Stimulated activated CD4-positive, alpha-beta T cell treated with anti-CD3 and anti-CD28 coated beads, TNF-alpha, amount 100 ng/mL, for 4 hours (primary cell): ENCODE measurements around the gene INPP5F.
"Not testable (repeated sequence)": the region's sequence is repeated elsewhere in the genome, so short reads cannot be mapped to it uniquely, and the experiment has no call there.

ENCODE experiments used
- DNase-seq, 3 experiments: peaks; one replicate each; pipeline ENCODE4 v3.0.0-alpha.2; 2020; ENCODE audit warnings: low read depth in 3 of 3

The INPP5F gene

DNA sequence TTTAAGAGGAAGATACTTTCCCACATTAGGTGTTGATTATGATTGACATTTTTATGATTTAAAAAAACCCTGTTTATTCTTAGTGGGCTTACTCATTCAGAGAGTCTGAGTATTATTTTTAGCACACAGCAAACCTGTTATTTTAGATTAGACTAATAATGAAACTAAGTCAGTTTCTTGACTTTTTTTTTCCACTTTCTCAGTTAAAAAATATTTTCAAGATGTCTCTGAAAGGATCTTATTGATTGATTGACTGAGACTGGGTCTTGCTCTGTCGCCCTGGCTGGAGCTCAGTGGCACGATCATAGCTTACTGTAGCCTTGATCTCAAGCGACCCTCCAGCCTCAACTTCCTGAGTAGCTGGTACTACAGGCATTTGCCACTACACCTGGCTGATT lies 20.4 kb upstream of the INPP5F start:
- DNase-seq: no peak

DNA sequence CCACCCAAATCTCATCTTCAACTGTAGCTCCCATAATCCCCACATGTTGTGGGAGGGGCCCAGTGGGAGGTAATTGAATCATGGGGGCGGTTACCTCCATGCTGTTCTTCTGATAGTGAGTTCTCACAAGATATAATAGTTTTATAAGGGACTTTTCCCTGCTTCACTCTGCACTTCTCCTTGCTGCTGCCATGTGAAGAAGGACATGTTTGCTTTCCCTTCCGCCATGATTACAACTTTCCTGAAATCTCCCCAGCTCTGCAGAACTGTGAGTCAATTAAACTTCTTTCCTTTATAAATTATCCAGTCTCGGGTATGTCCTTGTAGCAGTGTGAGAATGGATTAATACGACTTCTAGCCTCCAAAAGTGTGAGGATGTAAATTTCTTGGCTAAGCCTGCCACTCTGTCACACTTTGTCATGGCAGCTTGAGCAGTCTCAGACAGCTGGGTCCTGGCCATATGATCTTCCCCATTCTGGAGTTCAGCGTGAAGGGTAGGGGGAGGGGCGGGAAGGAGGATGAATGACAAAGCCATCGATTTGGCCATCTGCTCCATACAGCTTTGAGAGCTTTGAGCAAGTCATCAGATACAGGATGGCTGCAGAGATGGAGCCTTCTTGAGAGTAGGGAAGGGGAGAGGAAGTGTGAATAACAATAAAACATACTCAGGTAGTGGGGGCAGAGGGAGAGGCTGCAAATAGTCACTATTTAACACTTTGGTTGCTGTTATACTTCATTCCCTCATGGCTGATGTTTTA lies 19.1 kb upstream of the INPP5F start:
- DNase-seq: no peak

DNA sequence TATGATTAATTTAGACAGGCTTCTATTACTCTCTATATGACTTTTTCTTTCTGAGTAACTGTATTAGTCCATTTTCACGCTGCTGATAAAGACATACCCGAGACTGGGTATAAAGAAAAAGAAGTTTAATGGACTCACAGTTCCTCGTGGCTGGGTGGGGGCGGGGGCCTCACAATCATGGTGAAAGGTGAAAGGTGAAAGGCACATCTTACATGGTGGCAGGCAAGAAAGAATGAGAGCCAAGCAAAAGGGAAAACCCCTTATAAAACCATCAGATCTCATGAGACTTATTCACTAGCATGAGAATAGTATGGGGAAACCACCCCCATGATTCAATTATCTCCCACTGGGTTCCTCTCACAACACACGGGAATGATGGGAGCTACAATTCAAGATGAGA lies 18.5 kb upstream of the INPP5F start:
- DNase-seq: not testable (repeated sequence)

DNA sequence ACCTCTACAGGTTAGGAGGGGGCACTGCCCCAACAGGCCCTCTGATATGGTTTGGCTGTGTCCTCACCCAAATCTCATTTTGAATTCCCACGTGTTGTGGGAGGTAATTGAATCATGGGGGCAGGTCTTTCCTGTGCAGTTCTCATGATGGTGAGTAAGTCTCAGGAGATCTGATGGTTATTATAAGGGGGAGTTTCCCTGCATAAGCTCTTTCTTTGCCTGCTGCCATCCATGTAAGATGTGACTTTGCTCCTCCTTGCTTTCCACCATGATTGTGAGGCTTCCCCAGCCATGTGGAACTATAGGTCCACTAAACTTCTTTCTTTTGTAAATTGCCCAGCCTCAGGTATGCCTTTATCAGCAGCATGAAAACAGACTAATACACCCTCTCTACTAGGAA lies 14.9 kb upstream of the INPP5F start:
- not testable (repeated sequence) for DNase-seq

DNA sequence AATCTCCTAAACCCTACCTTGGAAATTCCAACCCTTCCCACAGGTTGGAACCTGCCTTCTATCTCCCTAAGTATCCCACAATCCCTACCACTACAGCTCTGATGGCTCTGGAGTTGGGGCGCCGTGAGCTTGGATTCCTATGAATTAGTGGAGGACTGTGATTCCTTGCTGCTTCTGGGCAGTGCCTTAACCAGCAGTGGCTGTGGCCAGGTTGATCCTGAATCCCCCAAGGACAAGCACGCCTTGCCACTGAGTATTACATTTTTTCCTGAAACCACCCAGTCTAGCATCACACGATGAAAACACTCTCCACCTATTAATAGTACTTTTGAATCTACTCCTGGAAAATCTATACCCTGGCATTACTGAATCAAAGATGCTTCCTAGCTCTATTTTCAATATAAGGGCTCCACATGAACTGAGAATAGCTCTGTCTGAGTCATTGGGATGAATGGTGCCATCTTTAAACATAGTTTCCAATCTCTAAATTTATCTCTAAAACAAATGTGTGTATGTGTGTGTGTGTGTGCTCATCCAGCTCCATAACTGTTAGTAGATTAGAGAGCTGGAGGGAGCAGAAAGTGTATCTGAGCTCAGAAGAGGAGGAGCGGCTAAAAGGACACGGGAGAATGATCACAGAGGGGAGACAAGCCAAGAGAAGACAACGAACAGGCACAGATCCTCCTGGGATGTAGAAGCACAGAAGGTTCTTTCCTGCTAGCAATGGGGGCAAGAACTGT lies 11.9 kb upstream of the INPP5F start:
- DNase-seq: no peak

DNA sequence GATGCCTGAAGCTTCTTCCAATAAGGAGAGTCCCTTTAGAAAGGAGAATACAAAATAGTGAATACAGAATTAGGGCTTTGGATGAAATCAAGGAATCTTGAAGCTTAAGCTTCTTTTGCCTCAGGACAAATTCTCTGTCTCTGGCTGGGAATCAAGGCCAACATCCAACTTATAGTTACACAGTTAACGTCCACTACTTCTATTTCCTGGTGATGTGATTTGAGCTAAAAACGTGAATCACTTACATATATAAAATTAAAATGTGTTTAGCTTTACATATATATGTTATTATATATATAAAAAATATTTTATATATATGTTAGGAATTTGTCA lies 11.4 kb upstream of the INPP5F start:
- no peak for DNase-seq

DNA sequence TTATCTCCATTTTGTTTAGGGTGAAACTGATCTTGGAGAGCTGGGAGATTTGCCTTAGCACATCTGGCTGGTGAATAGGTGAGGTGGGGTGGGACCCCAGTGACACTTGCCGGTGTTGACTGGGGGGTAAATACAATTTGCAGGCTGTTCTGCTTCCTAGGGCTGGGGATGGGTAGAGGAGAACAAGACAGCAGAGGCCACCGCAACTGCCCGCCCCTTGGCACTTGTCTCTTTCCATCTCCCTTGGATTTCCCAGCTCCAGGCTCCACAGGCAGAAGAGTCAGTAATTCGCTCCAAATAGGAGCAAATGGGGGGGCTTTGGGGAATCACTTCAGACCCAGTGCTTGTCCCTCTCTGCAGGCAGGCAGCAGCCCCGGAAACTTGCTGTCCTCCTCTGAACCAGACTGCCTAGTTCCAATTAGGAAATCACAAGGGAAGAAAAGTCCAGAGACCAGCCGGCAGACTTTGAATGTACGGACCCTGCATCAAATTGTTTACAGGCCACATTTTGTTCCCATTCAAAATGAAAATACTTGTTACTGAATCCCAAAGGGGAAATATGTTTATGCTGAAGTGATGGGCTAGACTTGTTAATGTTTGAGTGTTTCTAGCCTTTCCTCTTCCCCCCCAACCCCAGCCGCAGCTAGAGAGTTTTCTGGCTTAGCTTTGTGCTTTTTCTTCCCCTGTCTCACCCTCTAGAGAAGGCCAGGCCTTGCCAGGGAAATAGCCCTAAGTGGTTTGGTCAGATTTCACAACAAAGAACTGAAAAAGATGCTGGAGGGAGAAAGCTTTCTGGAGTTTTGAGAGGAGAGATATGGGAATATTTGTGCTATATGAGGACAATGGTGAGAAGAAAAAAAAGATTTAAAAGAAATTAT lies 10.0 kb upstream of the INPP5F start:
- no peak for DNase-seq

DNA sequence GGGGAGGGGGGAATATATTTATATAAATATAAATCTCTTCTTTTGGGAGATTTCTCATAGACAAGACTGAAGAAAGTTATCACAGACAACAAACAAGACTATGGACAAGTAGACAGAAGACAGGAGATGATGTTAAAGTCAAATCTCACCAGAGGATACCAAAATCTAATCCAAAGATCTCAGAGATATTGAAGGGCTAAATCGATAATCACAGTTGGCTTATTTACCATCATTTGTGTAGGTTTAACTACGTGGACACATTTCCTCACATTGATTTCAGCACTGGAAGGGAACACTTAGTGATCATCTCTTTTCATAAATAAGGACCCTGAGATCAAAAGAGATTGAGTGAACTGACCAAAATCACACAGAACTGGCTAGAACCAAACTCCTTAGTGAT lies 2.7 kb upstream of the INPP5F start:
- DNase-seq: no peak

DNA sequence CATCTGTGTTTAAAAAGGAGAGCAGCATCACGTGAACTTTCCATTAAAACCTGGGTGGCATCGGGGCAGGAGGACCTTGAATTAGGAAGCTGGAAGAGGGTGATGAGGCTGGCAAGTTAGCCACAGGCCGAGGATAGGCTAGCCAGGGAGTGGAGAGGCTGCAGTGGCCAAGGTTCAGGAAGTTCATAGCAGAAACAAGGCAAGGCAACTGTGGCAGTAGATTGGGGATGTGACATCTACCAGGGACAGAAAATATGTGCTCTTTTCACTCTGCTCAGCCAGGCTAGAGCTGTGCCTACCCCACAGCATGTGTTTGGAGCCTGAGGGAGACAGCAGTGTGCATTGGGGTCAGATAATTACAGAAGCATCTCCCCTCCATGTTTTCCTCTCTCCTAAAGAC lies 2.2 kb upstream of the INPP5F start:
- no peak for DNase-seq

DNA sequence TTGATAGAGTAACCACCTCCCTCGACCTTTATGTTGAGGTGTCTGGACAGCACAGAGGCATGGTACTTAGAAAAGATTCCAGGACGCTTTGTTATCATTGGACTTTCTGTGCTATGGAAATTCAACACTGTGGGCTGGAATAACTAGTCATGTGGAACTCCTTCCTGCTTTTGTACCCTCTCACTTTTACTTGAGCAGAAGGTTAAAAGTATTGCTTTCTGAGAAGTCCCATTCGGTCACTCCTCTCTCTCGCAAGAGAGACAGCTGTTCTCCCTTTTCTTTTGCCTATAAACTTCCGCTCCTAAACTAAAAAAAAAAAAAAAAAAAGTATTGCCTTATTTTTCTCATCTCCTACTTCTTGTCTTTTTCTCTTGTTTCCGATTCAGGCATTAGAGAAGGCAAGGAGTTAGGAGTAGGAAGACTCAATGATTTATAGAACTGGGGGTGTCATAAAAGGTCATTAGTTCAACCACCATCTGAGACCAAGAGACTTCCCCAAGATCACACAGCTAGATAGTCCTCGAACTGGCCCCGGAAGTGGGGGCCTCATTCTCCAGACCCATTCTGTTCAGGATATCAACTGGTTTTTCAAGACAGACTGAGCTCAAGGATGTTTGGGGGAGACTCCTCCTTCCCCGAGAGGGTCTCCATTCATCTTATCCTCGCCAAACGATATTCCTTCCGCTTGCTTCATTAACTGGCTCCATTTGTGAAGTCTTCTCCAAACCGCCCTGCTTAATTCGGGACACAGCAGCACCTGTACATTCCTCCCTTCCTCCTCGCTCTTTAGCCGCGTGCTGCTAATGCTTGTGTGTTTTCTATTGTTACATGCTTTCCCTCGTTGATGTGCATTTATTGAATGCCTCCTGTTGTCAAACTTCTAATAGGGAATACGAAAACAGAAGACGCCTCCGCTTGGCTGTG lies 995 bp upstream of the INPP5F start:
- no peak for DNase-seq

DNA sequence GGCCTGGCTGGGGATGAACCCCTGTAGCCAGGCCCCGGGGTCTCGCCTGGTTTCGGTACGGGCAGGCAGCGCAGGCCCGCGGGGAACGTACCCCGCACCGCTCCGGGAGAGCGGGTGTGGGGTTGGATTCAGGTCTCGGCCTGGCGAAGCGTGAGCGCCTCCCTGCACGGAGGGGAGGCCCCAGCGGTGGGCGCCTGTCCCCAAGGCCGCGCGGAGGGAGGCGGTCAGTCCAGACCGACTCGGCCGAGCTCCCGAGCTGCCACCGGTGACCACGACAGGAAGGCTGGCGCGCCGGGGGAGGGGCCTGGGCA lies 378 bp upstream of the INPP5F start:
- DNase-seq: no peak

DNA sequence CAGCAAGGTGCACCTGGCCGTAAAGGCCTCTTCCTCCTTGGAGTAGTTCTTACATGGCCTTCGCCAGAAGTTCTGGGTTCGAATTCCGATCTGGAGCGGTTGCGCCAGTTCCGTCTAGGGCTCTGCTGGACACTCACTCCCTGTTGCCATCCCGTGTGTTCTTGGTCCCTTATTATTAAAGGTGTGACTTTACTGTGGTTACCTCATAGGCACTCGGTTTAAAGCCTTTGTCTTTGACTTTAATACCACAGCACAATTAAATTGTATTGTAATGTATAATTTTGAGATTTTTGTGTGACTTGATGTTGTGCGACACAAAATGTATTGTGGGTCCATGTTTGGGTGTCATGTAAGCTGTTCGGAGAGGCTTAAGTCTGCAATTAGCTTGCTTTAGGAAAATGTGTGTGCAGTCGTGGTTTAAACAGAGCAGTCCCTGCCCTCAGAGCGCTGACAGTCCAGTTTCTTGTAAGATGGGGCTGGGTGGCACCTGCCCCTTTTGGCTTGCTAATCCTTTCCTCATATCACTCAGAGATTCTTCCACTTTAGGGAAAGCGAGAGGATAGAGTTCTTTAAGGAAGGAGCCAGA lies 919 bp downstream of the INPP5F start:
- DNase-seq: no peak

DNA sequence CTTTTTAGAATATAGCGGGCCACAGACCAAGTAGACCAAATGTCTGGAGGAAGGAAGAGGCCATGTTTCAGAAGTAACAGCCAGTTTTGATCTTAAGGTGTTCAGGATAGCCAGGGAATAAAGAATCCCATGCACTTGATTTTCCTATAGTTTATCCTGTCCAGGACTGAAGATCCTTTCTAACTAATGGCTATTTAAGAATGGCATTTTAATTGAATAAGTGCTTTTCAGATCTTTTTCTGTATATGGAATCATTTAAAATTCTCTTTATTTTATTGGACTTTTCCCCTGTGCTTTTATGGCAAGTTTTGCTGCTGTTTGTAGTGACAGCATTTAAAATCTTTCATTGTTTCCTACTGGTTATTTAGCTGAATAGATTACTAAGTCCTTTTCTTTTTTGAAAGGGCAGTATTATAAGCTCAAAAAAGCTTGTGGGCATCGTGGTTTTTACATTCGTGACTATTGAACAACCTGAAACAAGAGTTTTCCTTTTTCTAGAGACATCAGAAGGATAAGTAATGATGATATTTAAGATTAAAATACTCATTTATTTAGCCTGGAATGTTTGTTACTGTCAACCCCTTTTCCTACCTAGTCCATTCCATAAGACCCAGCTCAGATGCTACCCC lies 2.4 kb downstream of the INPP5F start:
- DNase-seq: no peak

DNA sequence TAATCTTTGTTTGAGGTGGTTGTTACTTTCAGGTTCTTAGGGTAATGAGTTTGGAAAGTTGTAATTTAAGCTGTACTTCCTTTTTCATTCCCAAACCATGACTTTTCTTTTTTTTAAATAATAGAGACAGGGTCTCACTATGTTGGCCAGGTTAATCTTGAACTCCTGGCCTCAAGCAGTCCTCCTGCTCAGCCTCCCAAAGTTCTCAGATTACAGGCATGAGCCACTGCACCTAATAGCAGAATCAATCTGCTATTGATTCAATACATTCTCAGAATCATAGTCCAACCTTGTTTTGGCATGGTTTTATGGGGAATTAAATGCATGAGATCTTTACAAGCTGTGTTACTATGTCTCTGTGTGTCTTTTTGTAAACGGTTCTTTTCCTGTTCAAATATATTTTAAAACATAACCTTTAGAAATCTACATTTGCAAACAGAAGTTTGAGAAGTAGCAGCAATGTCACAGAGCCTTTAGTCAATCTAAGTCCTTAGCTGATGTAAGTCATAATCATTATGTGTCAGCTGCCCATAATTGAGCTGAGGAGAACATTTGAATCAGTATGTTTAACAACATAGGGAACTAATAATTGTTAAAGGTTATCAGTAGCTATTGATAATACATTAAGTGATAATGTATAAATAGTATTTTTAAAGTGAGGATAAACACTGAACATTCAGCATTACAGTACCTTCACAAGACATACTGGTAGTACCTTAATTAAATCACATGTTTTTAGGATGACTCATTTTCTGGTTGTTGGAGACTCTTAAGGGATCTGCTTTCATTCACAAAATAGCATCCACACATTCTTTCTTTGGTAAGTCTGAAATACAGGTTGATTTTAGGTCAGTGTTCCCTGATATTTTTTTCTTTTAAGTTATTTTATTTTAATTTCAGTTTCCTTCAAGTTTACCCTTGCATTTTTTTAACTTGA lies 8.8 kb downstream of the INPP5F start:
- no peak for DNase-seq

DNA sequence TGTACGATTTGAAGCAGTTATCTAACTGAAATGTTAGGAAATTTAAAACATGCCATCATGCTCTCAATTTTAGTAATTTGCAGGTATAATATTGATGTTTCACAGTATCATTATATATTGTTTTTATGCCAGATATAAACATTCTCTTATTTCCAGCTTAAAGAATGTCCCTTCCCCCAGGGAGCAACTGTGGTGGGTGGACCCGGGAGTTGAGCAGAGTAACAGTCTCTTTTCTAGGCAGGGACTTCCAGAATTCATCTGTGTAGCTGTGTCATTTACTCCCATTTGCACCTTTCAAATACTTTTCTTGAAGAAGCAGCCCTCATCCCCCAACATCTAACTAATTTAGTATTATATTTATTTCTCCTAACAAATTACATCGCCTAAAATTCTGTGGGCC lies 9.6 kb downstream of the INPP5F start:
- DNase-seq: no peak

DNA sequence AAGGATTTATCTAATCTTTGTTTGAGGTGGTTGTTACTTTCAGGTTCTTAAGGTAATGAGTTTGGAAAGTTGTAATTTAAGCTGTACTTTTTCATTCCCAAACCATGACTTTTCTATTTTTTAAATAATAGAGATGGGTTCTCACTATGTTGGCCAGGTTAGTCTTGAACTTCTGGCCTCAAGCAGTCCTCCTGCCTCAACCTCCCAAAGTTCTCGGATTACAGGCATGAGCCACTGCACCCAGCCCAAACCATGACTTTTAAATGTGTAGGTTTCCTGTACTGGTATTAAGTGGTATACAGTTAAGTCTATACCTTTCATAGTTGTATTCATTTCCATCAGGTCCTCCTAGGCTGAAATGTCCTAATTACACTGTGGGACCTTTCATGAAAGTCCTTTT lies 10.4 kb downstream of the INPP5F start:
- DNase-seq: no peak

DNA sequence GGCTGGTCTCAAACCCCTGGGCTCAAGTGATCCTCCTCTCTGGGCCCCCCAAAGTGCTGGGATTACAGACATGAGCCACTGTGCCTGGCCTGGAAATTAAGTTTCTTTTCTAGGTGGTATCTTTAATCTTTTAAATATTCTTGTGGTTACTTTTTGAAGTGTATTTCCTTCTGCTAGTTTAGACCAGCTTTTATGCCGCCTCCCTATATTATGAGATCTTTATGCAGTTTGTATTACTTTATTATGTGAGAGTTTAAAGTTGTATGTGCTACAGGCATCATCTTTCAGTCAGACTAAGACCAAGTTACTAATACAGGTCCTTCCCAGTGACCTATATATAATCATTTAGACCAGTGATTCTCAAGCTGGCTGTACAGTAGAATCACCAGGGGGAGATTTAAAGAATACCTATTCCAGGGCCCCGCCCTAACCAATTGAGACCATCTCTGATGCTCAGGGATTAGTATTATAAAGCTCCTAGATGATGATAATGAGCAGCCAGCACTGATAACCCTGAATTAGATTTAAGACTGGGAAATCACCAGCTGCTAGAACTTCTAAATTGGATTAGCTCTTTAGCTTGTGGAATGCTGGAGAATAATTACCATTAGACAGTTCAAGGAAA lies 11.3 kb downstream of the INPP5F start:
- DNase-seq: no peak

DNA sequence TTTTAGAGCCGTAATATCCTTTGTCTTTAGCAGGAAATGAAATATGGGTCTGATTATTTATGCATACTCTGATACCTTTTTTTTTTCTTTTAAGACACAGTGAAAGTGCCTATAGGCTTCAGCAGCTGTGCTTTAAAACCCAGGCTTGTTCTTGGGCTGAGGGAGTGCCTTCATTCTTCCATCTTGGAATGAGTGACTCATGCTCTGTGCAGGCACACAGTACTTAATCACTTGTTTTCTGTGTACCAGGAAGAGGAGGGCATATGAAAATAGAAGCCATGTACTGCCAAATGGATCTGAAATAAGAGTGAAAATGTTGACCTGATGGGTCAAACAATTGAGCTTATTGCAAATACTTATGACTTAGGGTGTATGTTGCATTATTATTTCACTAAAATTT lies 12.0 kb downstream of the INPP5F start:
- DNase-seq: no peak

DNA sequence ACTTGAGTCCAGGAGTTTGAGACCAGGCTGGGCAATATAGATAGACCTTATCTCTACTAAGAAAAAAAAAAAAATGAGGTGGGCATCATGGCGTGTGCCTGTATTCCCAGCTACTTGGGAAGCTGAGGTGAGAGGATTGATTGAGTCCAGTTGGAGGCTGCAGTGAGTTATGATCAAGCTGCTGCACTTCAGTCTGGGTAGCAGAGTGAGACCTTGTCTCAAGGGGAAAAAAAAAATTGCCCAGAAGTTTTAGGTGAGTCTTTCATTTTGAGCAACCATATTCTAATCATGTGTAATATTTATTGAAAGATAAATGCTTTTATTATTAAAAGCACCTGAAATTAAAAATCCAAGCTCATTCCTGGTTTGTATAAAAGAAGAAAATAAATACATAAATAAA lies 13.1 kb downstream of the INPP5F start:
- DNase-seq: no peak
